Endothelial cell of umbilical vein (primary cell): ENCODE results near the gene TFF3. TPM values are rescaled to one million over a fixed set of nuclear protein-coding genes. Genes with fewer than 3 reads are reported as not detected.

Experiments
- BruUV-seq: library from RNA; stranded (reverse); fragments of 400-500 nt; replicated peaks from 2 replicates; lab custom pipeline; 2021; lab: Mats Ljungman, UMichigan
- CTCF ChIA-PET: fragments of 300-600, 350-600 bp; sonication (Branson Sonifier 250); formaldehyde crosslinking; loops from one replicate; lab custom pipeline; 2021; ENCODE audit warnings: antibody characterized with exemption, inconsistent platforms; lab: Charles Lee
- POLR2A ChIA-PET: fragments of 300-600, 350-600 bp; sonication (Branson Sonifier 250); formaldehyde crosslinking; loops from one replicate; lab custom pipeline; 2021; ENCODE audit warnings: antibody characterized with exemption, inconsistent platforms; lab: Charles Lee
- DNase-seq: peaks from one replicate; pipeline ENCODE4 v3.0.0-alpha.2; 2011; ENCODE audit warnings: low read depth, low spot score
- FAIRE-seq: peaks from 2 replicates; lab custom pipeline; 2011; peaks lifted over from hg19 to GRCh38; lab: Jason Lieb, UNC
- H2AFZ ChIP-seq: 2 replicates; pipeline ENCODE4 v1.6.0; 2012; ENCODE audit warnings: low read depth, low read length, control low read depth, inconsistent platforms
- H3K27ac ChIP-seq: 2 replicates; pipeline ENCODE4 v1.5.1; 2011; ENCODE audit warnings: low read depth, mild to moderate bottlenecking, control low read depth, low read length, moderate library complexity; ENCODE audit not compliant: insufficient read depth
- H3K27me3 ChIP-seq, 2 experiments: 2 replicates each; pipeline versions ENCODE4 v1.6.0 to v1.6.1; 2011; ENCODE audit warnings: low read length in 2 of 2, mixed read lengths in 1 of 2; ENCODE audit not compliant: control insufficient read depth in 2 of 2, insufficient read depth in 2 of 2
- H3K36me3 ChIP-seq, 2 experiments: 2 replicates in 1 of 2; 3 replicates in 1 of 2; pipeline ENCODE4 v1.5.1; 2011; ENCODE audit warnings: low read length in 2 of 2, mild to moderate bottlenecking in 1 of 2, moderate library complexity in 1 of 2; ENCODE audit not compliant: control insufficient read depth in 2 of 2, insufficient read depth in 2 of 2; ENCODE audit errors: extremely low read depth in 1 of 2
- H3K4me1 ChIP-seq: 3 replicates; pipeline ENCODE4 v1.5.1; 2011; ENCODE audit warnings: mild to moderate bottlenecking, low read length; ENCODE audit not compliant: control insufficient read depth, insufficient read depth; ENCODE audit errors: extremely low read depth
- H3K4me2 ChIP-seq: 2 replicates; pipeline ENCODE4 v1.6.1; 2011; ENCODE audit warnings: low read length, control low read depth, mixed read lengths; ENCODE audit not compliant: insufficient read depth
- H3K4me3 ChIP-seq, 3 experiments: fragments of 200-600 bp in 1 of 3; sonication (generic), shearing (Covaris generic) in 1 of 3; replicated peaks in 1 of 3; 2 replicates each; pipeline ENCODE4 v1.5.1; 2011 to 2016; ENCODE audit warnings: control low read depth in 3 of 3, low read length in 3 of 3, mild to moderate bottlenecking in 2 of 3, inconsistent platforms in 1 of 3, low read depth in 1 of 3, moderate library complexity in 1 of 3; ENCODE audit not compliant: insufficient read depth in 1 of 3
- H3K79me2 ChIP-seq: 2 replicates; pipeline ENCODE4 v1.6.0; 2012; ENCODE audit warnings: low read length, inconsistent platforms; ENCODE audit not compliant: control insufficient read depth, insufficient read depth
- H3K9ac ChIP-seq: replicated peaks from 2 replicates; pipeline ENCODE3; 2011; ENCODE audit warnings: low read length, control low read depth; ENCODE audit not compliant: insufficient read depth; ENCODE audit errors: extremely low read depth
- H3K9me1 ChIP-seq: replicated peaks from 3 replicates; pipeline ENCODE4 v1.6.0; 2011; ENCODE audit warnings: mild to moderate bottlenecking, low read length; ENCODE audit not compliant: control insufficient read depth, insufficient read depth; ENCODE audit errors: extremely low read depth
- H3K9me3 ChIP-seq: replicated peaks from 2 replicates; pipeline ENCODE4 v1.5.1; 2012; ENCODE audit warnings: low read length, inconsistent platforms; ENCODE audit not compliant: control insufficient read depth, insufficient read depth
- H4K20me1 ChIP-seq: replicated peaks from 2 replicates; pipeline ENCODE3; 2011; ENCODE audit warnings: mild to moderate bottlenecking, low read length; ENCODE audit not compliant: control insufficient read depth, insufficient read depth; ENCODE audit errors: extremely low read depth
- EZH2 ChIP-seq: IDR thresholded peaks from 2 replicates; pipeline ENCODE4 v1.6.1; 2012; ENCODE audit warnings: borderline replicate concordance, low read depth, mild to moderate bottlenecking, moderate library complexity, low read length, inconsistent platforms; ENCODE audit not compliant: severe bottlenecking
- FOS ChIP-seq: IDR thresholded peaks from 2 replicates; pipeline ENCODE4 v1.6.1; 2011; ENCODE audit warnings: mild to moderate bottlenecking, low read length, moderate library complexity, borderline replicate concordance; ENCODE audit not compliant: insufficient read depth
- GATA2 ChIP-seq: IDR thresholded peaks from 2 replicates; pipeline ENCODE4 v1.7.0; 2011; ENCODE audit warnings: low read depth, mild to moderate bottlenecking, moderate library complexity, mixed read lengths, low read length; ENCODE audit not compliant: insufficient read length, insufficient read depth
- JUN ChIP-seq: IDR thresholded peaks from 2 replicates; pipeline ENCODE4 v1.6.1; 2011; ENCODE audit warnings: borderline replicate concordance, low read depth; ENCODE audit not compliant: insufficient read length, insufficient read depth
- MYC ChIP-seq: IDR thresholded peaks from one replicate; pipeline ENCODE4 v1.6.1; 2011; ENCODE audit warnings: mild to moderate bottlenecking, low read depth, low read length
- POLR2A ChIP-seq: IDR thresholded peaks from 2 replicates; pipeline ENCODE4 v1.6.1; 2012; ENCODE audit warnings: low read depth, mild to moderate bottlenecking, control low read depth, low read length
- POLR2AphosphoS5 ChIP-seq: IDR thresholded peaks from 2 replicates; pipeline ENCODE4 v1.6.1; 2012; ENCODE audit warnings: low read depth, mild to moderate bottlenecking, control low read depth, low read length, moderate library complexity; ENCODE audit not compliant: insufficient read depth
- dilution Hi-C: fragments of 300-500 bp; cut with MboI; formaldehyde crosslinking; loops from one replicate; pipeline ENCODE4 v1.15.0; 2019; ENCODE audit warnings: low sequenced_read_pairs; ENCODE audit not compliant: extremely low pct_ligation_motif_present
- intact Hi-C: fragments of 100-400 bp; cut with micrococcal nuclease; formaldehyde crosslinking; loops from one replicate; pipeline ENCODE4 v1.10.0; 2022
- polyA plus RNA-seq, 4 experiments: library from polyadenylated mRNA; depleted of rRNA in 3 of 4; stranded (reverse) in 3 of 4; unstranded in 1 of 4; fragments of >200 nt; gene quantifications; 2 replicates each; pipeline versions ENCODE4 v1.2.1 to v1.2.3, GENCODE V29; 2011 to 2012; ENCODE audit warnings: missing spikeins in 1 of 4
- total RNA-seq: library from RNA; stranded (reverse); gene quantifications from 2 replicates; pipeline ENCODE4 v1.2.3, GENCODE V29; 2021
- TF ChIP-seq, protein P1 (sequence below): IDR thresholded peaks from 2 replicates; pipeline ENCODE4 v1.6.1; 2011; ENCODE audit not compliant: insufficient read depth, insufficient read length
- TF ChIP-seq, protein P2 (sequence below), 2 donors: IDR thresholded peaks; 1 replicate in 1 of 2; 2 replicates in 1 of 2; pipeline ENCODE4 v1.5.1; 2011; ENCODE audit warnings: low read length in 2 of 2, mild to moderate bottlenecking in 2 of 2, moderate library complexity in 2 of 2, control low read depth in 1 of 2, inconsistent platforms in 1 of 2, low read depth in 1 of 2; ENCODE audit not compliant: insufficient read depth in 1 of 2; ENCODE audit errors: extremely low read depth in 1 of 2

The TFF3 gene
- total and polyA plus RNA-seq, 2 donors (not counting 3 experiments of a cell fraction or from before 2014, with no cell fraction given) = 0.93 to 1.8 TPM

- intact Hi-C loops = no loop called here
- H3K4me1 ChIP-seq = peaks cover 10% of the 10 kb centered on the region
- FAIRE-seq (no peak), DNase-seq (no peak)
- dilution Hi-C loops = no loop called here
- no peaks in the 10 kb centered on the region for H3K27me3 ChIP-seq
- H3K79me2 ChIP-seq = no peaks in the 10 kb centered on the region
- TF ChIP-seq FOS (no peak), GATA2 (no peak), POLR2A (no peak), POLR2AphosphoS5 (no peak), EZH2 (no peak), MYC (no peak), JUN (no peak)
- TF ChIP-seq, protein P1, sequence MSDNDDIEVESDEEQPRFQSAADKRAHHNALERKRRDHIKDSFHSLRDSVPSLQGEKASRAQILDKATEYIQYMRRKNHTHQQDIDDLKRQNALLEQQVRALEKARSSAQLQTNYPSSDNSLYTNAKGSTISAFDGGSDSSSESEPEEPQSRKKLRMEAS = no peak
- TF ChIP-seq, protein P2, sequence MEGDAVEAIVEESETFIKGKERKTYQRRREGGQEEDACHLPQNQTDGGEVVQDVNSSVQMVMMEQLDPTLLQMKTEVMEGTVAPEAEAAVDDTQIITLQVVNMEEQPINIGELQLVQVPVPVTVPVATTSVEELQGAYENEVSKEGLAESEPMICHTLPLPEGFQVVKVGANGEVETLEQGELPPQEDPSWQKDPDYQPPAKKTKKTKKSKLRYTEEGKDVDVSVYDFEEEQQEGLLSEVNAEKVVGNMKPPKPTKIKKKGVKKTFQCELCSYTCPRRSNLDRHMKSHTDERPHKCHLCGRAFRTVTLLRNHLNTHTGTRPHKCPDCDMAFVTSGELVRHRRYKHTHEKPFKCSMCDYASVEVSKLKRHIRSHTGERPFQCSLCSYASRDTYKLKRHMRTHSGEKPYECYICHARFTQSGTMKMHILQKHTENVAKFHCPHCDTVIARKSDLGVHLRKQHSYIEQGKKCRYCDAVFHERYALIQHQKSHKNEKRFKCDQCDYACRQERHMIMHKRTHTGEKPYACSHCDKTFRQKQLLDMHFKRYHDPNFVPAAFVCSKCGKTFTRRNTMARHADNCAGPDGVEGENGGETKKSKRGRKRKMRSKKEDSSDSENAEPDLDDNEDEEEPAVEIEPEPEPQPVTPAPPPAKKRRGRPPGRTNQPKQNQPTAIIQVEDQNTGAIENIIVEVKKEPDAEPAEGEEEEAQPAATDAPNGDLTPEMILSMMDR (IDR thresholded peaks at IDR 0.05; ENCODE audit: extremely low read depth in 1 of 2, insufficient read depth in 1 of 2, low read depth in 1 of 2, low read length in 2 of 2) = no peak
- no peaks in the 10 kb centered on the region for H3K36me3 ChIP-seq
- no peaks in the 10 kb centered on the region for H4K20me1 ChIP-seq
- BruUV-seq = no TSS peak
- no peaks in the 10 kb centered on the region for H3K9me3 ChIP-seq
- no peak overlapping the region for H3K4me2 ChIP-seq
- H3K27ac ChIP-seq = no peak overlapping the region
- ChIA-PET POLR2A (no interaction called here), CTCF (interaction anchor here (0.8 to 2.4 kb wide), 4 partner anchors 10 to 43 kb away, joined by 3 to 18 read pairs (median 4); no protein-coding TSS in a partner anchor)
- H3K9me1 ChIP-seq = no peaks in the 10 kb centered on the region
- no peak overlapping the region for H3K4me3 ChIP-seq
- H3K9ac ChIP-seq = no peak overlapping the region
- no peak overlapping the region for H2AFZ ChIP-seq
Measured at GRCh38 chr21:42300956-42301355, 14.3 kb downstream of the TFF3 start.
